Measurements from ENCODE around the gene TACC2. TPM values are rescaled to one million over a fixed set of nuclear protein-coding genes. Genes with fewer than 3 reads are reported as not detected.

Gene TACC2
- polyA plus RNA-seq, 3 donors, result 35.4 to 46.8 (median 45.2) TPM

DNA sequence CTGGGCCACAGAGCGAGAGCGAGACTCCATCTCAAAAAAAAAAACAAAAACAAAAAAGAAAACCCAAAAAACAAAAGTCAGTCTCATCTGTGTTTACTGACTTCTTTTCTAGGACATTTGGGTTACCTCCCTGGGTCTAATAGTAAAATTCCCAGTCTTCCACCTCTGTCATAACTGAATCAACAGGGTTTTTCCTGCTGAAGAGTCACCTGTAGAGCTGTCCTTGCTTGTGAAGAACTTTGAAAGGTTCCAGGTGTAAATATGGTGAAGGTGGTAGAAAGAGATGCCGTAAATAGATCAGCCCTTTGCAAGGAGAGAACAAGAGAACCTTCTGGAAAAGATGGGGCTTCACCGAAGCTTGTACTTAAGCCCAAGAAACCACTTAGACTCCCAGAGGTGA lies 169.4 kb downstream of the TACC2 start:
- DNase-seq (ENCODE audit: low read depth in 3 of 3, low spot score in 2 of 3), result no peak

DNA sequence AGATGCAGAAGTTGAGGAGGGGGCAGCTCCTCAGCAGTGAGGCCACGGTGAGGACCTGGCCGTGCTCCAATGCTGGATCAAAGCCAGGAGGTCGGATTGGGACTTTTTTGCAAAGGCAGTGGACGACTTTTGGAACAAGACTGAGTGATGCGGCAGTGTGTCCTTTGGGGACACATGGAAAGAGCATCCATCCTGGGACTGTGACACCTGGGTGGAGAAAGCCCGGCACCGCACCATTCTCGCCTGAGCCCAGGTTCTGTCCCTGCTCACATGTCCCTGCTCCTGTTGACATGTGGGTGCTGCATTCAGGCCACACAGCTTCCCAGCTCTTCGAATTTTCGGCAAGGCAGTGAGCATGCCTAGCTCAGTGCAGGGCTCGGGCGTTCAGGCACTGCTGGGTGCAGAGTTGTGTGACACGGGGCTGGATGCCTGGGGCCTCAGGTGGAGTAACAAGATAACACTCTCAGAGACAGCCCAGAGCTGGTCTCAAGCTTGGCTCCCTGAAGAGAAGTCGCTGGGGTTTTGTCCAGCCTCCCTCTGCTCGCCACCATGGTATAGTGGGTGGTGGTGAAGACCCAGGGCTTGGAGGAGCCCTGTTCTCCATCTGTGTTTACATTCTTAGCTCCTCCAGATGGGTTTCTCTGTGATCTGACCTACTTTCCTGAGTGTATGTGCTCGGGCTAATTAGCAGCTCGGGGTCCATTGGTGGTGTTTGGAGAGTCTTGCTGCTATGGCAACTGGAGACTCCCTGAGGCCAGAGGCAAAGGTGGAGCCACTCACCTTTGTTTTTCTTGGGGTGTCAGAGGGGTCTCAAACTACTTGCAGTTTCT lies 170.4 kb downstream of the TACC2 start:
- DNase-seq (ENCODE audit: low read depth in 3 of 3, low spot score in 2 of 3), result no peak

DNA sequence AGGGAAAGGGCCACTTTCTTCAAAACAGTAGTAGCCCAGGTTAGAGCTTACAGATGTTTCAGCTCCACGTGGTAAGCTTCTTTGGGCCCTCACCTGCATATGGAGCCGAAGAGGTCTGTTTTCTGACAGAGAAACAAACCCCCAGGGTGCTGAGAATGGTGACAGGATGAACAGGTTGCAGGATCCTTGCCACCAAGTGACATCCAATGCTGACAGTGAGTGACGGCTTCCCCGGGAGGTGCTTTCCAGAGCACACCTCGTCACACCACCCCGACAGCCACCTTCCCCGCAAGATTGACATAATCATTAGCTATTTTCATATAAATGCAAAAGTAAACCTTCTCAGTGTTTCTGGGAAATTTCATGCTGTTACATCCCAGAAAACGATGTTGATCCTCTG lies 172.8 kb downstream of the TACC2 start:
- no peak for DNase-seq (ENCODE audit: low read depth in 3 of 3, low spot score in 2 of 3)

DNA sequence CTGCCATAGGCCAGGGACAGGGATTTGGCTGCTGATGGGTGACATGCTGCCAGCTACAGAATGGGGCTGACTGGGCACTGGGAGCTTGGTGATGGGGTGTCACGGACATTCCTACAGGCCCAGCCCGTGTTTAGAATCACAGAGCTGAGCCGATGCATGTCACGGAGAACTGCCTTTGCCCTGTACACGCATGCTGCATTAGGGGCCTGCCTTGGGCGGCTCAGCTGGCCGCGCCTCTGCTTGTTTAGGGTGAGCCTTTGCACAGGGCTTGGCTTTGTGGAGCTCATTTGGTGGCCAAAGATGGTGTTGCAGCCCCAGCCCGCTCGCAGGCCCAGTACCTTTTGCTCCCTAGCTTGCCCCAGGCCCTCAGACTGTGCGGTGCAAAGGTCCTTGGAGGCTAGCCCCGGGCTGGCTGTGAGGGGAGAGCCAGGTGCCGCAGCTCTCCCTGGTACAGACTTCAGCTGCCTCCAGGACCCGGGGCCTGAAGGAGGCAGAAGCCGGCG lies 173.8 kb downstream of the TACC2 start:
- DNase-seq (ENCODE audit: low read depth in 3 of 3, low spot score in 2 of 3), result no peak

DNA sequence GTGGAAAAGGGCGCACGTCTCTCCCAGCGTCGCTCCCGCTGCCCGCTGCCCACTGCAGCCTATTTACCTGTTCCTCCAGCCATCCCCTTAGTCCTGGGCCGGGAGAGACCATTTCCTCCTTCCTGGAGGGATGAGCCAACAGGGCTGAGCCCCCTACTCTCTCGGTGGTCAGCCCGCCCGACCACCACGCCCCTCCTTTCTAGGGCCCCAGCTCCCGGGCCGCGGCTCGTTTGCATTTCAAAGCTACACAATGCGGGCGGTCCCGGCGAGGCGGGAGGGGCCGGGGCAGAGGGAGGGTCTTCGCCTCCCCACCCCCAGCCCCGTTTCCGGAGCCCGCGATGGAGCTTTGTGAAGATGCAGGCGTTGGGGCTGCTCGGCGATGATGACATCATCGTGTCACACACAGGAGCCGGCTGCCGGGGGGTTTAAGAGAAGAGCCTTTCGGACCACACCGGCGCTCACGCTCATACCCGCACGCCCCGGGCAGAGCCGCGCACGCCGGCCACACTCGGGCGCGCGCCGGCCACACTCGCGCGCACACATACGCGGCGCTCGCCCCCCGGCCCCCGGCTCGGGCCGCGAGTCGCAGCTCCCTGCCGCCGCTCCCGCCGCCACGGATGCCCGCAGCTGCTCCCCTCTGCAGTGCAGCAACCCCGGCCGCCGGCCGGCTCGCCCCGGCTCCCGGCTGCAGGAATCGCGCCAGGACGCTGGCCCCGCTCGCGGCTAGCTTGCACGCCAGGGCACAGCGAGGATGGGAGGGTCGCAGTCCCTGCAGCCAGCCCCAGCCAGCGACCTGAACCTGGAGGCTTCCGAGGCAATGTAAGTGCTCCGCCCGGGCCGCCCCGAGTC lies 174.4 kb downstream of the TACC2 start:
- DNase-seq (ENCODE audit: low read depth in 3 of 3, low spot score in 2 of 3), result no peak

DNA sequence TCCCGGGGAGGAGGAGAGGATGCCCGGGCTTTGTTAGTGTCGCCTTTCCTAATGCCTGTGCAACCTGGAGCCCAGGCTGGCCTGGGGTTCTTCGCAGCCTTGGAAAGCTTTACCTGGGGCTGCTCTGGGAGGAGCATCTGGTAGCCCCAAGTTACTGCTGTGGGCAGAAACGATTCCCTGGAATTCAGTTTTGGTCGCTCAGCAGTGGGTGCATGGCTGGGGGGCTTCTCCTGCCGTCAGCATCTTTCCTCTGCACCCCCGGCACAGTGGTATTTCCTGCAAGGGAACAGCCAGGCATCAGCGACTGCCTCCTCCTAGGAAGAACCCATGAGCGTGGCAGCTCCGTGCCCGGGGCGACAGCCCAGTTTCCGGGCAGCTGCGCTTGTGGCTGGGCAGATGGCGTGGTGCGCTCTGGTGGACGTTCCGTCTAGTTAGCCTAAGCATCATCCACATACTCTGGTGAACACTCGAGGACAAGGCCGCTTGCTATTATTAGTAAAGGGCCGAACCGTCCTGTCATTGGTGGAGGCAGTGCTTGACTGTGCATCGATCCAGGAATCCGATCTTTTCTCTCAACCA lies 175.1 kb downstream of the TACC2 start:
- no peak for DNase-seq (ENCODE audit: low read depth in 3 of 3, low spot score in 2 of 3)

DNA sequence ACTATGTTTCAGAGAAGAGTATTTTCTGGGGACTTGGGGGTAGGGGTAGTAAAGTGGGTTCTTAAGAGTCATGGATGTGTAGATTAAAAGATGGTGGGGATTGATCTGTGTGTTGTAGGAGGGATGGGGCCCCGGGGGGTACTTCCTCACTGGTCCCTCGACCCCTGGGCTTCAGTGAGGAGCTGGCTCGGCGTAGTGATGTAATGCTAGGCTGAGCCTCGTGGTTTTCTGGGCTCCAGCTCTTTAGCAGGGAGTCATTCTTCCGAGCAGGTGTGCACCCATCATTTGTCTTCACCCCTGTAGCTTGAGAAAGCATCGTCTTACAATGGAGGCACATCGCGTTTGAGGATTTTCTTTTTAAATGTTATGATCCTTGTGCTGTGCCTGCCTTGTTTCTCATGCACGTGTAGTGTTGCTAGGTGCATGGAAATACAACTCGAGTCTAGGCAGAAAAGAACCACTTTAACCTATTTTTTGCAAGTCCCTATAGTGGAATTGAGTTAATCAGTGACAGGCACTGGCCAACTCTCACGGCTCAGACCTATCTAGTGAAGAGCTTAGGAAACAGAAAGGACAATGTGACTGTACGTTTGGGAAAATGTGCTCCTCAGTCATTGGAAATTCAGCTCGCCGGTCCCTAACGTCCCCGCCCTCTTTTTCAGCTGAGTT lies 176.0 kb downstream of the TACC2 start:
- no peak for DNase-seq (ENCODE audit: low read depth in 3 of 3, low spot score in 2 of 3)

DNA sequence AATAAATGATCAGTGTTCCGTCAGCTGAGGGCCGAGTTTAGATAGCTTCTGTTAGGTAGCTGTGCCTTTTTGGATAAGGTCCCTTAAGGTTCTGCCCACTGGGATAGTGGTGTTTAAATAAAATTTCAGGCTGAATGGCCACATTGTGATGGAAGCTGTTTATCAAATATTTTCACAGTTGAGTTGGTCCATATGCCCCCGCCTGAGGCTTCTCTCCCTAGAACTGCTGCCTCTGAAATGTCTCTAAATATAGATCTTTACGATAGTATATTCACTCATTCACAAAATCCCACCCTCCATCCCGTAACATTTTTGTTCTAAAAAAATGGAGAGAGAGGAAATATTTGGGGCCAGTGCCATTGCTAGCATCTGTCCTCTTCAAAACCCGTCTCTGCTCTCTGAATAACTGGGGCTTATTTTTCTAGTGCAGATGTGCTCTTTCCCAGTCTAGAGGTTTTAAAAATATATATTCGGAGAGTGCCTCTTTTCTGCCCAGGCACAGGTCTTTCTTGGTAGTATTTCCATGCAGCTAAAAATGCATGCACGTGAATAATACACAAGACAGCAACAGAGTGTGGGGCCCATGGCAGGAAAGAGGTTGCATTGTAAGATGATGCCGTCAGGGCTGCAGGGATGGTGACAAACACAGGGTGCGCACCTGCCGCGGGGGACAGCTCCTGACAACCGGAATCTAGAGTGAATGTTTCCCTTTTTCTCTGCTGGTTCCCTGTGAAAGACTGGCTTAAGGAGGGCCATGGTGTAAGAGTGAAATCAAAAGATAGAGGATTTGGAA lies 176.7 kb downstream of the TACC2 start:
- no peak for DNase-seq (ENCODE audit: low read depth in 3 of 3, low spot score in 2 of 3)

DNA sequence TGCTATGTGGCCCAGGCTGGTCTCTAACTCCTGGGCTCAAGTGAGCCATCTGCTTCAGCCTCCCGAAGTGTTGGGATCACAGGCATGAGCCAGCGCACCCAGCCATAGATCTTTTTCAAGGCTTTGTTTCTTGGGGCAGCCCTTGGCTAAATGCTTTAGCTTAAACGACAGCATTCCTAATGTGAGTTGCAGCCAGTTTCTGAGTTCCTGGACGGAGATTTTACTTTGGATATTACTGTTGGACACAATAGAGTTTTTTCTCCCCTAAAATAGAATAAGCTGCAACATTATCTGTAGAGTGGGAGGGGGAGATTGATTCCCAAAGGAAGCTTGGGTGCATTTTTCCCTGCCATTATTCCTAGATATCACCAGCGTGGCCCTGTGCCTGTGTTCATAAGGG lies 179.1 kb downstream of the TACC2 start:
- DNase-seq (ENCODE audit: low read depth in 3 of 3, low spot score in 2 of 3), result no peak

DNA sequence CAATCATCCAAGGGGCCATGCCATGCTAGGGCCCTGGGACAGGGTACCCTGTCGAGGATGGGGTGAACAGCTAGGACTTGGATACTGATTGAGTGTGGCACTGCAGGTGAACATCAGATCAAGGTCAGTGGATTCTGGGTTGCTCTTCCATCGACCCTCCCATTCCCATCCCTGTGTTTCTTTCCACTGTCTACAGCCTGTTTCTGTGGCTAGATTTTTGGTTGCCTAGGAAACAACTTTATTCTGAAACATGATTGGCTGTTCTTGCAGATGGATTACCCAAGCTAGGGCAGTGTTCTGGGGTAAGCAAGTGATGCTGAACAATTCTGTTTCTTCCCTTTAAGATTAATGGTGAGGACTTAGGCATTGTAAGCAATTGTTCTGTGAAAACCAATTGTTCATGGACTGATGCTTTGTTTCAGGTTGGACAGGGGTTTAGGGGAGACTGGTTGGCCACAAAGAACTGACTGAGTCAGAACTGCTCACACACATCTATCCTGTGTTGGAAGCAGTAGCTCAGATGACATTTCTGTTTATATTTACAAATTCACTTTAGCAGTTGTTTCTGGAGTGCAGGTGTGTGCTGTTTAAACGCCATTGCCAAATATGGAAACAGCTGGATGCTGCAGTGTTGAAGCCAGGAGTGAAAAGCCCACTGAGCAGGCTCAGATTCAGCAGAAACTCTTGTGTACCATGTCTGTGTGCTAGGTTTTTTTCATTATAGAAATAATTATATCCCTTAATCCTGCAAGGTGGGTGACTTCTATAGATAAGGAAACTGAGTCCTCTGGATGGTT lies 179.8 kb downstream of the TACC2 start:
- no peak for DNase-seq (ENCODE audit: low read depth in 3 of 3, low spot score in 2 of 3)

DNA sequence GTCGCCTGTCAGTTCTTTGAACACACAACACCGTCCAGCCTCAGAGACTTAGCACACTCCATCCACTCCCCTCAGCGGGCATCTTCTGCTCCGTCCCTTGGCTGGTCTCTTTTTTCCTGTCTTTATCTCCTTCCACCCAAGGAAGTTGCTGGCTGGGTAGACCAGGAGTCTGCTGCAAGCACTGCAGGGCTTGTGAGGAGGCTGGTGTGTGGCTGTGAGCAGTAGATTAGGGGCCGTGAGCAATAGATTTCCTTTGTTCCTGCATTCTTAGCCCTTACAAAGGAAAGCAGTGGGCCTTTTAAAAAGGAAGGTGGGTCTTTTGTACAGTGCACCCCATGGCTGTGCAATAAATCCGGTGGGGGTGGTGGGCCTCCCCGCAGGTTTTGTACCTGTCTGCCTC lies 181.8 kb downstream of the TACC2 start:
- DNase-seq (ENCODE audit: low read depth in 3 of 3, low spot score in 2 of 3), result no peak

DNA sequence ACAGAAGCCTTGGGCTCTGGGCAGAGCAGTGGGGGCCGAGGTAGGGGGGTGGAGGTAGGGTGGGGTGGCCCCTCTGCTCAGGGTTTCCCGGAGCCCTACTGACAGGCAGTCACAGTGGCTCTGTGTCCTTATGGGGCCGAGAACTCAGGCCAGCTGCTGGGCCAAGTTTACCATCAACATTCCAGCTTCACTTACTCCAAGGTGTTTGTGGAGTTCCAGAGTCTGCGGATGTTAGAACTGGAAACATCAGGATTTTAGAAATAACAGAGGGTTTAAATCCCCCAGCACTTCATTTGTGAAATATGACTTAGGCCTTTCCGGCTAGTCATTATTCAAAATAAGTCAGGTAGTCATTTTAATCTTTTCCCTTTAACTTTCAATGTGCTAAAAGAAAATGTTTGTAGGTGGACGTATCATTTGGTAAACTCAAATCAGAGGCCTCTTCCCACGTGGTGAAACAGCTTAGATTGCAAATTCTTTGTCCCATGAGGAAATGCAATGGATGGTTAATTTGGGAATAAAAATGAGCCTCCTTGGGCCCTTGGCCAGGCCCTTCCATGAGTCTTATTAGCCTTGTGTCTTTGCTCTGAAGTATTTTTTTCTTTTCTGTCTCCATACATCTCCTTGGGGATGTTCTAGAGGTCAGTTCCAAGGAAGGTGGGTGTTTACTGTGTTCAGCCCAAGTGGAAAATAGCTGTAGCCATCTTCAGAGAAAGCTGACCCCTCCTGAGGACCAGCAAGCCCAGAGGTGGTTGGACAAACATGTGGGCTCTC lies 182.5 kb downstream of the TACC2 start:
- no peak for DNase-seq (ENCODE audit: low read depth in 3 of 3, low spot score in 2 of 3)

DNA sequence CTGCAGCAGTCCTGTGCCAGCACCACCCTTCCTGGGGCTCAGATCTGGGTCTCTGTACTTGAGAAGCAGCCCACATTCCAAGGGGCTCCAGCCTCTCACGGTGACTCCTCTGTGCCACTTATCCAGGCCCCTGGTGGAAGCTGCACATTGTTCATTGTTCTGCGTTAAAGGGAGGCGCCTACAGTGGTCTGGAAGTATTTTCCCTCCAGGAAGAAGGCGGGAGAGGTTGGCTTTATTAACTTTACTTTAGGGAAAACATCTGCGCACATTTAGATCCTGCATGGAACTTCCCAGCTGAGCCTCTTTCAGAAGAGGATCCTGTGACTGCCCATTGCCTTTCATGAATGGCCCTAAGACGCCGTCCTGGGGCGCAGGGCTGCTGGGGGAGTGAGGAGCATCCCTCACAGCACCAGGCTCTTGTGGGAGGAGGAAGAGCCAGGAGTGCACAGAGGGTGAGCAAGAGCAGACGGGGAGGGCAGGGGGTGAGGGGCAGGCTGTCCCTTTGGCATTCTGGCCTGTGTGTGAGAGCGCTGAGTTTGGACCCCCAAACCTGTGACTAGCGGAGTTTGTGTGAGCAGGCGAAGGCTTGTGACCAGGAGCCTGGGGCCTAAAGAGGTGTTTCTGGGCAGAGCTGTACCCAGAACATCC lies 183.5 kb downstream of the TACC2 start:
- no peak for DNase-seq (ENCODE audit: low read depth in 3 of 3, low spot score in 2 of 3)

DNA sequence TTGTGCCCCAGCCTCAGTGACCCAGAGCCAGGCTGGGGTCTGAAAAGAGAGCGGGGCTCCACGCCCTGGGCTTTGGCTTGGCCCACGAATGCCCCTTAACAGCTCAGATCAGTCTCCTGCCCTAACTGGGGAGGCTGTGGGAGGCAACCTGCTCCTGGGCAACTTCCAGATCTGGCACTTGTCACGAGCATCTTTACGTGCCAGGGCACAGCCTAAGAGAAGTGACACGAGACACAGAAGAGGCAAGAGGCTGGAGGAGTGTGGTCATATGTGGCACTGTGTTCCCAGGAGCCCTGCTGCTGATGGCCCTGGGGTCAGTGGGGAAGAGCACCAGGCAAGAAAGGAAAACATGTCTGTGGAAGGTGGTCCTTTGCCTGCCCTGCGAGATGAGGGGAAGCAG lies 184.4 kb downstream of the TACC2 start:
- DNase-seq (ENCODE audit: low read depth in 3 of 3, low spot score in 2 of 3), result no peak

DNA sequence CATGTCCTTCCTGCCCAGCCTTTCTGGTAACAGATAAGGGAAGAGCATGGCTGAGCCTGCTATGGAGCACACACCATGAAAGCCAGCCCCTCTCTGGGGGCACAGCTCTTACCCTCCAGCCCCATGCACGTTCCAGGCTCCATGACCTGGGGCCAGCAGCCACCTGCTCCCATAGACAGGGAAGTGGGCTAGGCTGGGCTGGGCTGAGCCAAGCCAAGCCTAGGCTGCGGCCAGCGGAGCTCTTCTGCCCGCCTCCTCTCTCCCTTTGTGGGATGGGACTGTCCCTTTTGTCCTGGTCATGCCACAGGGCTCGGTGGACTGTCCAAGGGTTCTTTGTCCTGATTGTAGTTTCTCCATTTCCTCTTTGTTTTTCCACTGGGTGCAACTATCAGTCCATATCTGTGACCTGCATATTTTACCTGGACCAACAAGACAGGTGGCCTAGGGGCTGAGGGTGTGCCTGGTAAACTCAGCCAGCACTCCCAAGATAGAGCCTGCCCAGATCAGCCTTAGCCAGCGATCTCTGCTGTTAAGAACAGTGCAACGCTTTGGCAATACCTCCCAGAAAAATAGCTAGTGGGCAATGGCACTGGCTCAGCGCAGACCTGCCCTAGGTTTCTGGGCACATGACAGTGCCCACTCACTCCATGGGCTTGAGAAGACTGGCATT lies 184.9 kb downstream of the TACC2 start:
- no peak for DNase-seq (ENCODE audit: low read depth in 3 of 3, low spot score in 2 of 3)

DNA sequence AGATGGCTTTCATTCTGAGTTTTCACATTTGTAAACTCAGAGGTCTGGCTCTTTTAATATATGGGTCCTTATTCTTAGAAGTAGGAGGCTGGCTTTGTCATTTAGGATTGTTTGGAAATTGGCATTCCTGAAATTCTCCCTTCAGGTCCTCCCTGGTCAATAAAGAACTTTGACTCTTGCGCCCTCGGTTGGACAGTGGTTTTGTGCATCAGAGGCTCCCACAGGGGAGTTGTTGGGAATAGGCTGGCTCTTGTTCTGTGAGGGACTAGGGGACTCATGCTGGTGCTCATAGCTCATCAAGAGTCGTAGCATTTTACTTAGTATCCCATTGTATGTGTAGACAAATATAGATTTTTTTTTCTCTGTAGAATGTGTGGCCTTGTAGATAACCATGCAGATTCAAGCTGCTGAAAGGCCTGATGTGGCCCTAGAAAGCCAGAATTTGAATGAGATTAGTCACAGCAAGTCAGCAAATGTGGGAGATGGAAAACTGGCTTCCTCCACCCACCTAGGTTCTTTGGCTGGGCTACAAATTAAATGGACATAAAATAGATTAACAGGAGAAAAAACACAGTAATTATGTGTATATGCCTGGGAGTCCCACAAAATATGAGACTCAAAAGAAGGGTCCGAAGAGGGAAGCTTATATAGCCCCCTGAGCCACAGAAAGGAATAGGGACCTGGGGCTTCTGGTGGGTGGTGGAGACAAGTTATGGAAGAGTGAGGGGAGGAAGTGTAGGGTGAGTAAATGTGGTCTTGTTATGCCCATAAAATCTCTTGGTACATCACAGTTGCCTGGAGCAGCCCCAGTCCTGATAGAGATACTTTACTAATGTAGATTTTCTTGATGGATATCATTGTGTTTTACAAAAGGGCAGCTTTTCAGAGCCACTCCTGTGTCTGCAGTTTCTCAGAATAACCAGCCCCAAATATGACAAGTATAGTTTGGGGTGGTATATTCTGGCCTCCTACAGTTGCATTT lies 187.6 kb downstream of the TACC2 start:
- no peak for DNase-seq (ENCODE audit: low read depth in 3 of 3, low spot score in 2 of 3)

Data from right renal cortex interstitium (tissue), 3 donors.